ENCODE data around the gene LRRC43. TPM values are rescaled to one million over a fixed set of nuclear protein-coding genes. Genes with fewer than 3 reads are reported as not detected.
A peak's percentile ranks its signal among the peaks of the same experiment; 100 is the strongest.

Gene LRRC43
- total and polyA plus RNA-seq, 10 donors = 0.13 to 5.2 (median 0.82) TPM

GRCh38 chr12:122215771-122216170 is 32.8 kb downstream of the LRRC43 start:
- H3K36me3 ChIP-seq = peaks cover 8 to 100% (median 90%) of the 10 kb centered on the region in 6 donors
- no peak overlapping the region for H3K4me3 ChIP-seq
- 93 to 96% (median 94%) methylated on average over 5 of the region's 5 CpGs for WGBS, 5 donors
- no peaks in the 10 kb centered on the region for H3K9me3 ChIP-seq
- TF ChIP-seq POLR2AphosphoS5 (IDR thresholded peaks at IDR 0.05) (no peak), POLR2A (IDR thresholded peaks at IDR 0.05) (no peak), CTCF (IDR thresholded peaks at IDR 0.05 in 8 of 11, conservative IDR thresholded peaks at IDR 0.05 in 3 of 11) (no peak)
- no peaks in the 10 kb centered on the region for H3K27me3 ChIP-seq (replicated peaks in 1 of 7)
- H3K27ac ChIP-seq = no peak overlapping the region
- intact Hi-C loops (cut with DNase I; ENCODE audit: low total_unique reads) = no loop called here
- no peak for DNase-seq
- H3K4me1 ChIP-seq = peaks cover 0 to 3% (median 0%) of the 10 kb centered on the region in 6 donors

GRCh38 chr12:122216445-122216844 is 33.5 kb downstream of the LRRC43 start:
- Histone ChIP-seq H3K9me3 (no peaks in the 10 kb centered on the region), H3K4me3 (no peak overlapping the region), H3K27ac (no peak overlapping the region), H3K36me3 (peaks cover 8 to 100% (median 90%) of the 10 kb centered on the region in 6 donors), H3K4me1 (peaks cover 0 to 9% (median 0%) of the 10 kb centered on the region in 6 donors), H3K27me3 (replicated peaks in 1 of 7) (no peaks in the 10 kb centered on the region)
- intact Hi-C loops (cut with DNase I; ENCODE audit: low total_unique reads) = no loop called here
- WGBS, 5 donors = 95 to 100% (median 100%) methylated on average over 1 of the region's 1 CpG
- TF ChIP-seq POLR2A (IDR thresholded peaks at IDR 0.05) (no peak), CTCF (IDR thresholded peaks at IDR 0.05 in 8 of 11, conservative IDR thresholded peaks at IDR 0.05 in 3 of 11) (no peak), POLR2AphosphoS5 (IDR thresholded peaks at IDR 0.05) (no peak)
- no peak for DNase-seq

GRCh38 chr12:122225683-122226365 is 42.9 kb downstream of the LRRC43 start, which contains the start of gene DIABLO:
DIABLO (minus strand) TSS chr12:122226052; CDS start chr12:122226014, 38 bp downstream.
- Histone ChIP-seq H3K27ac (peak within 1 kb of the TSS; percentile 96 to 99 (median 97)), H3K27me3 (replicated peaks in 1 of 7) (no peaks in the 10 kb centered on the region), H3K4me1 (peaks cover 18 to 69% (median 38%) of the 10 kb centered on the region in 6 donors), H3K9me3 (no peaks in the 10 kb centered on the region), H3K36me3 (peaks cover 0 to 60% (median 39%) of the 10 kb centered on the region in 6 donors), H3K4me3 (peak within 1 kb of the TSS; percentile 64 to 97 (median 90))
- TF ChIP-seq POLR2A (IDR thresholded peaks at IDR 0.05) (peak; percentile 83 to 87 (median 85)), POLR2AphosphoS5 (IDR thresholded peaks at IDR 0.05) (peak; percentile 99 to 100 (median 100)), CTCF (IDR thresholded peaks at IDR 0.05 in 8 of 11, conservative IDR thresholded peaks at IDR 0.05 in 3 of 11) (peak in 3 of 11 experiments; percentile 22 to 51 (median 32))
- peak; percentile 100 for DNase-seq
- WGBS, 5 donors = 0 to 2% (median 1%) methylated on average over 49 to 74 of the region's 74 CpGs
- intact Hi-C loops (cut with DNase I; ENCODE audit: low total_unique reads) = no loop called here
